Heart left ventricle (tissue), 13 donors: ENCODE measurements around the gene LRPAP1.

Experiments used
- CTCF ChIP-seq, 12 donors: fragments of 200-600 bp; sonication (generic) in 4 of 12; IDR thresholded peaks; one replicate each; pipeline versions ENCODE4 v1.5.0 to v1.8.0; 2018 to 2022; ENCODE audit warnings: antibody characterized with exemption in 12 of 12, mild to moderate bottlenecking in 5 of 12
- POLR2A ChIP-seq, 2 donors: fragments of 450-650 bp; IDR thresholded peaks; one replicate each; pipeline ENCODE4 v1.6.1; 2017; ENCODE audit warnings: antibody characterized with exemption in 2 of 2, mild to moderate bottlenecking in 2 of 2, moderate library complexity in 2 of 2
- donor health status: ischemic (EF 13 %, LVEDD 7.1; RV severe dilation, severe dysfunction).
- donor health status: DM: no; HTN: yes; CAD: no.
- donor health status: DM: no; HTN: no; CAD: no.
- donor health status: ischemic (EF 25% LVEDD 6.9; RV normal size, moderate dysfunction).
- donor health status: ischemic (EF 25% LVEDD 5.7; RV mildly dilated, moderate dysfunction).
- donor health status: ischemic (EF 35%, LVEDD 5.7; RV mildly dilated, moderate dysfunction).
- donor health status: nonischemic (EF 11% LVEDD 7.7; RV severe dilation, severe dysfunction).
- donor health status: DM: yes; HTN: yes; CAD: no.
- donor health status: PGD.
- donor health status: ischemic (EF 29% LVEDD 5.4; RV normal size, mild dysfunction).
- donor health status: nonischemic (EF 23%, LVEDD 6.1; RV moderate dilation, normal function).

- TF ChIP-seq CTCF (IDR thresholded peaks at IDR 0.05) (peak in 11 of 12 donors; percentile 14 to 59 (median 31)), POLR2A (IDR thresholded peaks at IDR 0.05) (no peak)
Measured at GRCh38 chr4:3465698-3466671, 66.2 kb downstream of the LRPAP1 start.
